Activated T-cell treated with anti-CD3 and anti-CD28 coated beads, Interleukin-2, amount 50 U/mL, for 1 hour (primary cell): Measurements from ENCODE around the gene OTC.

Experiments used
- DNase-seq: peaks from one replicate; pipeline ENCODE4 v3.0.0-alpha.2; 2020

Gene OTC

DNA sequence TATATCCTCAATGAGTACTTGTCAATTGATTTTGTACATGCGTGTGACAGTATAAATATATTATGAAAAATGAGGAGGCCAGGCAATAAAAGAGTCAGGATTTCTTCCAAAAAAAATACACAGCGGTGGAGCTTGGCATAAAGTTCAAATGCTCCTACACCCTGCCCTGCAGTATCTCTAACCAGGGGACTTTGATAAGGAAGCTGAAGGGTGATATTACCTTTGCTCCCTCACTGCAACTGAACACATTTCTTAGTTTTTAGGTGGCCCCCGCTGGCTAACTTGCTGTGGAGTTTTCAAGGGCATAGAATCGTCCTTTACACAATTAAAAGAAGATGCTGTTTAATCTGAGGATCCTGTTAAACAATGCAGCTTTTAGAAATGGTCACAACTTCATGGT lies at the start of gene OTC:
TSS of gene OTC (plus strand) at position 243 of the 400 bp plus-strand sequence. CDS start at position 336, 93 bp downstream.
- DNase-seq = no peak

GRCh38 chrX:38304010-38304409 lies 48.4 kb upstream of the OTC start:
- DNase-seq = no peak

- no peak for DNase-seq
Measured at GRCh38 chrX:38305971-38306370, 46.4 kb upstream of the OTC start.

- no peak for DNase-seq
Measured at GRCh38 chrX:38311743-38312142, 40.7 kb upstream of the OTC start.

DNA sequence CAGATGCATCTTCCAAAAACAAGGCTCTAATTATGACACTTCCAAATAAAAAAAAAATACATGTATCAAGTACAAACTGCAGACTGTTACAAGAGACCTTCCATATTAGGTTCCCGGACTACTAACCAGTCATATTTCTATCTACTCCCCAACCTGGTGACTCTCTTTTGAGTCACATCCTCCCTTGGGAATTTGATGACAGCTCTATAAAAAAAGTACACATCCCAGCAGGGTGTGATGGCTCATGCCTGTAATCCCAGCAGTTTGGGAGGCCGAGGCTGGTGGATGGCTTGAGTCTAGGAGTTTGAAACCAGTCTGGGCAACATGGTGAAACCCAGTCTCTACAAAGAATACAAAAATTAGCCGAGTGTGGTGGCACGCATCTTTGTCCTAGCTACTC lies 40.0 kb upstream of the OTC start:
- DNase-seq = no peak

- no peak for DNase-seq
Measured at GRCh38 chrX:38313190-38313589, 39.2 kb upstream of the OTC start.

- no peak for DNase-seq
Measured at GRCh38 chrX:38315186-38315585, 37.2 kb upstream of the OTC start.

- DNase-seq = no peak
Measured at GRCh38 chrX:38318196-38318595, 34.2 kb upstream of the OTC start.

GRCh38 chrX:38318606-38319005 lies 33.8 kb upstream of the OTC start:
- DNase-seq = no peak

- no peak for DNase-seq
Measured at GRCh38 chrX:38320819-38321218, 31.6 kb upstream of the OTC start.

DNA sequence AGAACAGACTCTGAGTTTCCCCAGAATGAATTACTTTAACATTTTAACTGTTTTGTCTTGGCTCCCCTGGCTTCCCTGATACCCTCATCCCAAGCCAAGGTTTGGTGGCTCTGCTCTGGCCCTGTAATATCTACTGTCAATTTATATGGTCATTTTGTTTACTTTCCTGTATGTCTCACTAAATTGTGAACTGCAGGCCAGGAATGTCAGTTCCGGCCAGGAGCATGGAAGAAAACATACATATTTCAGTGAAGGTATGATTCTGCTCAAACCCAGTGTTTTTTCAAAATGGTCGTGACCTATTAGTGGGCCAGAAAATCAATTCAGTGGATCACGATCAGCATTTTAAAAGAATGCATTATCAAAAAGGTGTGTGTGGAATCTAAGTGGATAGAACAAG lies 26.3 kb upstream of the OTC start:
- no peak for DNase-seq

DNA sequence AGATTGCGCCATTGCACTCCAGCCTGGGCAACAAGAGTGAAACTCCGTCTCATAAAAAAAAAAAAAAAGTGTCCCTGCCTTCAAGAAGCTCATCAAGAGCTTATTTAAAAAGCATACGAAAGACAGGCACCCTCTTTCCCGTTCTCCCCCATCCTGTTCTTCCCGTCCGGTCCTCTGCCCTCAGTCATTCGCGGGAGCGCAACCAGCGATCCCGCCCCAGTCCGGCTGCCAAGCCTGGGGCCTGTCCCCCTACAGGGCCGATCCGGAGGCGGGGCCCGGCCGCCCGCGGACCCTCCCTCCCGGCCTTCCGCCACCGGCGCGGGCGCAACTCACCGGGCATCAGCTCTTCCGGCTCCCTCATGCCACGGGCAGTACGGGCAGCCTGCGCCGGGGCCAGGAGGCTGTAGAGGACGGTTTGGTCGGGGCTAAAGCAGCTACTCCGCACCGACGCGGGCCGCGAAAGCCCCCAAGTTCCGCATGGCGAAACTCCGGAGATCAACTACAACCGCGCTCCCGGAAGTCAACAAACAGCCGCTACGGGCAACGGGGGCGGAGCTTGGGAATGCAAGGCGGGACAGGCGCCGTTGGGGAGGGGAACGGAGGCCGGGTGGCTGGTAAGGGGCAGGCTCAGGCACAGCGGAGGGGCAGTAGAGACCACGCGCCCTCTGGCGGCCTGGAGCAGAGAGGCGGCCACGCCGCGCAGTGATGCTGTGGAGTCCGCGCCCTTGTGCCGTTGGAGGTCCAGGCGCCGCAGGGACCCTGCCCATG lies 25.2 kb upstream of the OTC start, which contains the start of gene RPGR:
TSS of gene RPGR (minus strand) at position 503 of the 768 bp plus-strand sequence. CDS start at position 361, 142 bp downstream.
- DNase-seq = peak; percentile 89

- DNase-seq = no peak
Measured at GRCh38 chrX:38327775-38328081, 24.7 kb upstream of the OTC start.

GRCh38 chrX:38332505-38332904 lies 19.9 kb upstream of the OTC start:
- DNase-seq = no peak

- no peak for DNase-seq
Measured at GRCh38 chrX:38335382-38335781, 17.0 kb upstream of the OTC start.

GRCh38 chrX:38336538-38337240 lies 15.7 kb upstream of the OTC start:
- no peak for DNase-seq

- no peak for DNase-seq
Measured at GRCh38 chrX:38341442-38341841, 11.0 kb upstream of the OTC start.

DNA sequence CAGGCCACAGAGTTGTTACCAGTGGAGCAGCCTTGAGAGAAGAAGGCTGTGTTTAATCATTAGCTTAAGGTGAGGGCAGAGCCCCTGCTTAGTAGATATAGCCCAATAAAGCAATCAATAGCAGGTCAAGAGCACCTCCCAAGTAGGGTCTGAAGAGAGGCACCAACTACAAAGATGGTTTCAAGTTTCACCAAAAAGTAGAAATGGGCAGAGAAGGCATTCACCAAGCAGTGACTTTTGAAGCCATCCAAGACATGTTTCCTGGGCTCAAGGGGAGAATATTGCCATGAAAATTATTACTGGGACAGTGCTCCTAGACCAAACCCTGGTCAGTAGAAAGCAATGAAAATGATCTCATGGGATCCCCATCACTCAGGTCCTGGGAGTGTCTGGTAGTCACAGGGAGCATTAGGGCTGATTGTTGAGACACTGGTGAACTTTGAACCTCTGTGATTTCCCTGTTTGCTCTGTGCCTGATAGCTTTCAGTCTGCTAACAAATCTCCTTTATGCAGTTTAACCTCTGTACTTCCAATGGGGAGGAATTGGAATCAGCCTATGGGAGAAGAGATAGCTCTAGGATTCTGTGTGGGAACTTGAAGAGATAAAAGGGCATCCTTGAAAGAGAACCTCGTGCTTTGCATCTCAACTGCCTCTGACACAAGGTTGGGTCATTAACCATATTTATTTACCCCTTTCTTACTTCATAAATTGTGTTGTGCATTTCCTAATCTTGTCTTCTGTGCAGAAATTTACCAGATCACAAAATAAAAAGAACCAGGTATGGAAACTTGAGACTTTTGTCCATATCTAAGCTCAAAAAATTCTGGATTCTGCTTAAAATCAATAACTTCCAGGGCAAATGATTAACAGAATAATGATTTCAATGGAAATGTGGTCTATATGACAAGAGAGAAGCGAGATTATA lies 9.3 kb upstream of the OTC start:
- DNase-seq = no peak

DNA sequence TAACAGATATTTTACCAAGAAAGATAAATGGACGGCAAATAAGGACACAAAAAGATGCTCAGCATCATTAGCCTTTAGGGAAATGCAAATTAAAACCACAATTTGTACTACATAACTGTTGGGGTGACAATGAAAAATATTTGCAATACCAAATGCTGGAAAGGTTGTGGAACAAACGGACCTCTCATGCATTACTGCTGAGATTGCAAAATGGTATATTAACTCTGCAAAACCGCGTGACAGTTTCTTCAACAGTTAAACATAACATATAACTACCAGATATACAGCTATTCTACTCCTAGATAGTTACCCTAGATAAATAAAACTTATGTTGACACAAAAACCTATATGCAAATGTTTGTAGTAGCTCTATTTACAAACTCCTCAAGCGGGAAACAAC lies 6.3 kb upstream of the OTC start:
- DNase-seq = no peak

GRCh38 chrX:38347136-38347535 lies 5.3 kb upstream of the OTC start:
- DNase-seq = no peak

- DNase-seq = no peak
Measured at GRCh38 chrX:38351346-38351745, 1.1 kb upstream of the OTC start.

- no peak for DNase-seq
Measured at GRCh38 chrX:38356401-38356800, 4.0 kb downstream of the OTC start.
